ENCODE measurements around the gene APOBEC3G. TPM values are rescaled to one million over a fixed set of nuclear protein-coding genes. Genes with fewer than 3 reads are reported as not detected.

Gene APOBEC3G
- total and polyA plus RNA-seq, 10 of the 15 experiments (the other 5 are each of a cell fraction or from before 2014, with no cell fraction given) = 103 to 232 (median 152) TPM

GRCh38 chr22:39133871-39134270, 56.8 kb downstream of the APOBEC3G start:
- Histone ChIP-seq H3K27ac (ENCODE audit: control insufficient read depth, insufficient read depth) (no peak overlapping the region), H3K36me3 (ENCODE audit: control insufficient read depth in 2 of 2, insufficient read depth in 2 of 2, low read length in 1 of 2) (no peaks in the 10 kb centered on the region; a peak in 1 of 4 replicates), H2AFZ (ENCODE audit: control insufficient read depth, low read depth, low read length) (no peak overlapping the region), H3K9me3 (replicated peaks; ENCODE audit: control insufficient read depth, insufficient read depth, low read length) (no peaks in the 10 kb centered on the region), H3K27me3 (replicated peaks in 1 of 2; ENCODE audit: control insufficient read depth in 2 of 2, insufficient read depth in 2 of 2, low read length in 1 of 2) (no peaks in the 10 kb centered on the region), H3K4me1 (ENCODE audit: control insufficient read depth, insufficient read depth, low read length) (no peaks in the 10 kb centered on the region), H3K79me2 (ENCODE audit: control insufficient read depth, insufficient read depth, low read length) (no peaks in the 10 kb centered on the region), H3K9ac (ENCODE audit: control insufficient read depth, insufficient read depth, low read length) (no peak overlapping the region), H3K4me3 (no peak overlapping the region), H3K4me2 (ENCODE audit: control insufficient read depth, insufficient read depth) (no peak overlapping the region), H4K20me1 (ENCODE audit: control insufficient read depth, insufficient read depth) (no peaks in the 10 kb centered on the region)
- FAIRE-seq (no peak), DNase-seq (ENCODE audit: low read depth, low spot score) (no peak), ATAC-seq (no peak)
- RAD21 ChIA-PET (ENCODE audit: unreplicated experiment) = no interaction called here
- 85% methylated on average over 17 of the region's 17 CpGs for WGBS (ENCODE audit: insufficient coverage, insufficient replicate concordance, low lambda C conversion rate, missing lambda C conversion rate)
- BruUV-seq (replicated peaks) = no TSS peak
- in situ Hi-C loops (cut with MboI) = no loop called here
- SMC1A ChIA-PET (ENCODE audit: uncharacterized antibody, unreplicated experiment) = interaction anchor here (1.1 kb wide), 1 partner anchor 183 kb away, joined by 4 read pairs; no protein-coding TSS in a partner anchor
- POLR2A ChIA-PET = no interaction called here
- CTCF ChIA-PET = interaction anchor here (0.7 to 2.7 kb wide), 5 partner anchors 8 to 185 kb away, joined by 3 to 18 read pairs (median 8); partner anchors contain the start of gene RPL3
- TF ChIP-seq HDGF (IDR thresholded peaks at IDR 0.05) (no peak), RBBP5 (conservative IDR thresholded peaks at IDR 0.05) (no peak)
- intact Hi-C loops (cut with micrococcal nuclease; ENCODE audit: unreplicated experiment) = no loop called here

DNA sequence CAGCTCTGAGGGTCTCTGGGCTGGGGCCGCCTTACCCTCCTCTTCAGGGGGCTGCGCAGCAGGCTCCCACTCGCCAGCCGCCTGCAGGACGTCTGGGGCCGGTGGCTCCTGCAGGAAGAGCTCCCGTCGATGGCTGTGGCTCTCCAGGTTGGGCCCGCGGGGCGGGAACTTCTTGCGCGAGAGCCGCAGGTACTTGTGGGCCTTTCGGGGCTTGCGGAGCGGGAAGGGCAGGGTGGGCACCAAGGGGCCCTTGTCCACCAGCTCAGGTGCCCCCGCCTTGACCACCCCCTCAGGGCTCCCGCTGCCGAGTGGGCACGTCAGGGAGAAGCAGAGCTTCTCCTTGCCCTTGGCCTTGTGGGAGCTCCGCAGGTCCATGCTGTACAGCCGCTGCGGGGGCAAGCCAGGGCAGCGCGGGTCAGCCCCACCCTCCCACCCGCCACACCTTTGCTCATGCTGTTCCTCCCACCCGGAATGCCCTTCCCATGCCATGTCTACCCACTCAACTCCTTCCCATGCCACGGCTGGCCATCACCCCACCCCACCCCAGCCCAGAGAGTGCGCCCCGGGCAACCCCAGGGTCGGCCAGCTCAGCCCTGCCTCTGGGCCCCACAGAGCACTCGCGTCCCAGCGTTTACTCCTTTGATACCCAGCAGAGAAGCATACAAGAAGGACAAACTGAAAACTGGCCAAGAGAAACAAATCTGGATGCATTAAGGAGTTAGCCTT, 57.5 kb downstream of the APOBEC3G start:
- CTCF ChIA-PET = interaction anchor here (0.7 to 2.7 kb wide), 8 partner anchors 8 to 184 kb away, joined by 3 to 18 read pairs (median 6); partner anchors contain the start of gene RPL3
- BruUV-seq (replicated peaks) = no TSS peak
- no peak for TF ChIP-seq NFXL1 (IDR thresholded peaks at IDR 0.05; ENCODE audit: borderline replicate concordance)
- no peak for TF ChIP-seq CREM (IDR thresholded peaks at IDR 0.05; ENCODE audit: low read depth)
- TF ChIP-seq ZNF384 (IDR thresholded peaks at IDR 0.05; ENCODE audit: borderline replicate concordance, low read depth, low read length) = no peak
- no peak for TF ChIP-seq FOXM1 (IDR thresholded peaks at IDR 0.05; ENCODE audit: low read depth, low read length)
- TF ChIP-seq, protein P1, sequence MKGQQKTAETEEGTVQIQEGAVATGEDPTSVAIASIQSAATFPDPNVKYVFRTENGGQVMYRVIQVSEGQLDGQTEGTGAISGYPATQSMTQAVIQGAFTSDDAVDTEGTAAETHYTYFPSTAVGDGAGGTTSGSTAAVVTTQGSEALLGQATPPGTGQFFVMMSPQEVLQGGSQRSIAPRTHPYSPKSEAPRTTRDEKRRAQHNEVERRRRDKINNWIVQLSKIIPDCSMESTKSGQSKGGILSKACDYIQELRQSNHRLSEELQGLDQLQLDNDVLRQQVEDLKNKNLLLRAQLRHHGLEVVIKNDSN (IDR thresholded peaks at IDR 0.05; ENCODE audit: borderline replicate concordance, extremely low read length, insufficient read depth, low read depth, low read length) = no peak
- no peak for TF ChIP-seq NR2C2 (IDR thresholded peaks at IDR 0.05; ENCODE audit: borderline replicate concordance, control insufficient read depth, insufficient read length, low read depth)
- no peak for TF ChIP-seq ZNF592 (IDR thresholded peaks at IDR 0.05)
- no peak for TF ChIP-seq CBX3 (IDR thresholded peaks at IDR 0.05; ENCODE audit: borderline replicate concordance, low read depth)

More for the DNA sequence above, 57.5 kb downstream of the APOBEC3G start:
- POLR2A ChIA-PET = no interaction called here
- SMC1A ChIA-PET (ENCODE audit: uncharacterized antibody, unreplicated experiment) = interaction anchor here (1.1 to 1.9 kb wide), 2 partner anchors 182 to 183 kb away, joined by 4 read pairs; no protein-coding TSS in a partner anchor
- ATAC-seq (no peak), FAIRE-seq (no peak), DNase-seq (ENCODE audit: low read depth, low spot score) (no peak)
- H3K9me3 ChIP-seq (replicated peaks; ENCODE audit: control insufficient read depth, insufficient read depth, low read length) = no peaks in the 10 kb centered on the region
- RAD21 ChIA-PET (ENCODE audit: unreplicated experiment) = interaction anchor here (1.1 to 1.9 kb wide), 2 partner anchors 14 to 177 kb away, joined by 5 to 7 read pairs; no protein-coding TSS in a partner anchor
- in situ Hi-C loops (cut with MboI) (no loop called here), intact Hi-C loops (cut with micrococcal nuclease; ENCODE audit: unreplicated experiment) (no loop called here)
- H3K27me3 ChIP-seq (replicated peaks in 1 of 2; ENCODE audit: control insufficient read depth in 2 of 2, insufficient read depth in 2 of 2, low read length in 1 of 2) = no peaks in the 10 kb centered on the region
- H3K4me2 ChIP-seq (ENCODE audit: control insufficient read depth, insufficient read depth) = no peak overlapping the region
- H3K4me1 ChIP-seq (ENCODE audit: control insufficient read depth, insufficient read depth, low read length) = no peaks in the 10 kb centered on the region
- no peaks in the 10 kb centered on the region for H4K20me1 ChIP-seq (ENCODE audit: control insufficient read depth, insufficient read depth)
- H3K9ac ChIP-seq (ENCODE audit: control insufficient read depth, insufficient read depth, low read length) = no peak overlapping the region
- H3K79me2 ChIP-seq (ENCODE audit: control insufficient read depth, insufficient read depth, low read length) = no peaks in the 10 kb centered on the region
- WGBS (ENCODE audit: insufficient coverage, insufficient replicate concordance, low lambda C conversion rate, missing lambda C conversion rate) = 90% methylated on average over 35 of the region's 35 CpGs
- no peak overlapping the region for H2AFZ ChIP-seq (ENCODE audit: control insufficient read depth, low read depth, low read length)
- no peak overlapping the region for H3K27ac ChIP-seq (ENCODE audit: control insufficient read depth, insufficient read depth)
- H3K4me3 ChIP-seq = no peak overlapping the region
- no peaks in the 10 kb centered on the region; a peak in 1 of 4 replicates for H3K36me3 ChIP-seq (ENCODE audit: control insufficient read depth in 2 of 2, insufficient read depth in 2 of 2, low read length in 1 of 2)
